ENCODE results near the gene ANKRD44.

Gene ANKRD44

GRCh38 chr2:197204519-197205250 lies 105.9 kb downstream of the ANKRD44 start:
- no peak for DNase-seq

- DNase-seq = no peak
Observed at GRCh38 chr2:197201874-197202273, 108.7 kb downstream of the ANKRD44 start.

GRCh38 chr2:197200762-197201058 lies 109.9 kb downstream of the ANKRD44 start:
- no peak for DNase-seq

- DNase-seq = no peak
Observed at GRCh38 chr2:197200051-197200761, 110.4 kb downstream of the ANKRD44 start.

- peak; percentile 96 for DNase-seq
Observed at GRCh38 chr2:197198890-197199289, 111.7 kb downstream of the ANKRD44 start.

GRCh38 chr2:197197895-197198311 lies 112.7 kb downstream of the ANKRD44 start:
- DNase-seq = peak in 1 of 2 donors; percentile 69

GRCh38 chr2:197196541-197197180 lies 113.9 kb downstream of the ANKRD44 start:
- DNase-seq = peak in 1 of 2 donors; percentile 64

- no peak for DNase-seq
Observed at GRCh38 chr2:197195518-197195917, 115.1 kb downstream of the ANKRD44 start.

- peak; percentile 61 to 90 for DNase-seq
Observed at GRCh38 chr2:197191940-197192322, 118.6 kb downstream of the ANKRD44 start.

- DNase-seq = peak in 1 of 2 donors; percentile 84
Observed at GRCh38 chr2:197191177-197191939, 119.2 kb downstream of the ANKRD44 start.

GRCh38 chr2:197190100-197190432 lies 120.5 kb downstream of the ANKRD44 start:
- DNase-seq = no peak

GRCh38 chr2:197189426-197190099 lies 121.0 kb downstream of the ANKRD44 start:
- DNase-seq = no peak

- DNase-seq = no peak
Observed at GRCh38 chr2:197185676-197186075, 124.9 kb downstream of the ANKRD44 start.

- DNase-seq = no peak
Observed at GRCh38 chr2:197184959-197185586, 125.5 kb downstream of the ANKRD44 start.

- DNase-seq = no peak
Observed at GRCh38 chr2:197183355-197183754, 127.2 kb downstream of the ANKRD44 start.

GRCh38 chr2:197182668-197183067 lies 127.9 kb downstream of the ANKRD44 start:
- DNase-seq = no peak

- DNase-seq = no peak
Observed at GRCh38 chr2:197181491-197181890, 129.1 kb downstream of the ANKRD44 start.

GRCh38 chr2:197179744-197180498 lies 130.7 kb downstream of the ANKRD44 start:
- DNase-seq = no peak

GRCh38 chr2:197176522-197176921 lies 134.1 kb downstream of the ANKRD44 start:
- DNase-seq = no peak

- DNase-seq = no peak
Observed at GRCh38 chr2:197174539-197175094, 136.0 kb downstream of the ANKRD44 start.

GRCh38 chr2:197171582-197171981 lies 139.0 kb downstream of the ANKRD44 start:
- no peak for DNase-seq
